ENCODE measurements around the gene UBE4B.
A peak's percentile ranks its signal among the peaks of the same experiment; 100 is the strongest.
"Not testable (repeated sequence)": the region's sequence is repeated elsewhere in the genome, so short reads cannot be mapped to it uniquely, and the experiment has no call there.

Gene UBE4B

DNA sequence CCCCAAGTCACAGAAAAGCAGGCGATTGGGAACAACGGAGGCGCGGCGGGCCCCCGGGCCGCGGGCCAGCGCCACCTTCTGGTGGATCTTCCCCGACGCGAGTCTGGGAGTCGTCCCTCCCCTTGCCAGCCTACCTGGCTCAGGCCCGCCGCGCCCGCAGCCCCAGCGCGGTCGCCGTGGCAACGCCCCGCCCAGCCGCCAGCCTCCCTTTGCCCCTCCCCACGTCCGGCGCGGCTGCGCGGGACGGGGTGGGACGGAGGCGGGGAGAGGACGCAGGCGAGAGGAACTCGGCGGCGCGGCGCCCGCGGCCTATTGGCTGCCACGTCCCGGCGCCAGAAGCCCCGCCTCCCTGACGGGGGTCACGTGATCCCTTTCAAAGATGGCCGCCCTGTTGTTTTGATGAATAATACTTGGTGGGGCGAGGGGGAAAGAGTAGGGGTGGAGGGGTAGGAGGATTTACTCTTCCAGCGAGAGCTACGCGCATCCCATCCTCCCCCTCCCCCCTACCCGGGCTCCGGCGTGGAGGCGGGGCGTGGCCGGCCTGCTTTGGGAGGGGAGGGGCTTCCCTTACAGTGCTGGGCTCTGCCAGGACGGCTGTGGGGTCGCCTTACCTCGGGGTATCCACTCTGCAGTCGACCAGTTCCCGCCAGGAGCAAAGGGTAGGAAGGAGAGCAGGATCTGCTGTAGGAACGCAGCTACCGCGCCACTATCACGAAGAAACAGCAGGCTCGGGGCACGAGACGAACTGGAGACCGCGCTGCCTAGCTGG, at the start of gene UBE4B:
Gene UBE4B, plus strand, starts transcription at position 369 of the 769 bp plus-strand sequence. CDS start 713 bp downstream, outside the sequence.
- DNase-seq: peak; percentile 98

- DNase-seq: no peak
These were observed 48.5 kb upstream of the UBE4B start for GRCh38 chr1:9984253-9984652.

DNA sequence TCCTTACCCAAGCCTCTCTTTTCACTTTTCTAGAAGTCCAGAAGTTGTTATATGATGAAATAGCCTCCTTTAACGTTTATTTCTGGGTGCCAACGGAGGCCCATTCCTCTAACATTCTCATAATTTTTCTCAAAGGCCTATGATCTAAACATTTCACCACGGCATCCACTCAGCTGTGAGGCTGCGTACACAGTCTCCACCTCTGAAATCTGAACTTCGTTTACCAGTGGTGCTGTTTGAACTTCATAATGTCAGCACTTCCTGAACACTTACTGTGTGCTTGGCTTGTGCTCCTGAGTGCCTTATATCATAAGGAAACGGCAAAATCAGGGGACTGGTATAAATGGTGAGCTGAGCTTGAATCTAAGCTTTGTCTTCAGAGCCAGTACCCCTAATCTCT, 47.8 kb upstream of the UBE4B start:
- no peak for DNase-seq

GRCh38 chr1:9989773-9990172, 43.0 kb upstream of the UBE4B start:
- DNase-seq: no peak

DNA sequence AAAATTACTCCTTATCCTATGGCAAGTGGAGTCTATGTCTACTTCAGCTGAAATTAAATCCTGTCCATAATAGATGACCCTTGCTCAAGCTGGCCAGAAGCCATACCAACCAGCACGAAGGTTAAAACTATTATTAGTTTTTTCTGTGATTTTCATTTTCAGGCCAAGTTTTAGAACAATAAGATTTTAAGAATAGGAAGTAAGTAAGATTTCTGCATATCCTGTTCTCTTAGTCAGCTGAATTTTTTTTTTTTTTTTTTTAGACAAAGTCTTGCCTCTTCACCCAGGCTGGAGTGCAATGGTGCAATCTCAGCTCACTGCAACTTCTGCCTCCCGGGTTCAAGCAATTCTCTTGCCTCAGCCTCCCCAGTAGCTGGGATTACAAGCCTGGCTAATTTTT, 41.8 kb upstream of the UBE4B start:
- DNase-seq: no peak

DNA sequence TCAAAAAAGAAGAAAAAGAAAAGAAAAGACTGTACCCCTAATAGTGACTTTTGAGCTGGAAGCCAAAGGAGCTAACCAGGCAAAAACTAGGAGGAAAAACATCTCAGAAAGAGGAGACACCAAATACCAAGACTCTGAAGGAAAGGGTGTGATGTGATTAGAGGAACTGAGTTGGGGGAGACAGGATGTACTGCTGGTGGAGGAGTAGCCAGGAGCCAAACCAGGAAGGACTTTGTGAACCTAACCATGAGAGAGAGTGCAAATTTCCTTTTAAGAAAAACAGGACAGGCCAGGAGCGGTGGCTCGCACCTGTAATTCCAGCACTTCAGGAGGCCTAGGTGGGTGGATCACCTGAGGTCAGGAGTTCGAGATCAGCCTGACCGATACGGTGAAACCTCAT, 39.8 kb upstream of the UBE4B start:
- DNase-seq: no peak

DNA sequence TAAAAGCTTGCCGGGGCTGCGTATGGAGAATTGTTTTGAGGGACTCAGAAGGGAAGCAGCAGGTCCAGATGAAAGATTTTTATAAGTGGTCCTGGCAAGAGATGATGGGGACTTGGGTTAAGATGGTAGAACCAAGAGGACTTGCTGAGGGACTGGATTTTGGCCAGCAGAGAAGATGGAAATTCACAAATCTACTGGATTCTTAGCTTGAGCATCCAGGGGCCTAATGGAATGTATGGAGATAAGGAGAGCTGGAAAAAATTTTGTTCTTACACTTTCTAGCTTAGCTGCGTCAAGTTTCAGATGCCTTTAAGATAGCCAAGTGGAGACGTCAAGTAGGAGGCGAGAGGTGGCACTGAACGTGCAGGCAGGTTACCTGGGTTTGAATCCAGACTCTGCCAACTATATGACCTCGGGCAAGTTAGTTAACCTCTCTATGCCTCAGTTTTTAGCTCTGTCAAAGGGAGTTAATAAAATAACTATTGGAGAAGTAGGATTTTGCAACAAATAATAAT, 39.1 kb upstream of the UBE4B start:
- no peak for DNase-seq

DNA sequence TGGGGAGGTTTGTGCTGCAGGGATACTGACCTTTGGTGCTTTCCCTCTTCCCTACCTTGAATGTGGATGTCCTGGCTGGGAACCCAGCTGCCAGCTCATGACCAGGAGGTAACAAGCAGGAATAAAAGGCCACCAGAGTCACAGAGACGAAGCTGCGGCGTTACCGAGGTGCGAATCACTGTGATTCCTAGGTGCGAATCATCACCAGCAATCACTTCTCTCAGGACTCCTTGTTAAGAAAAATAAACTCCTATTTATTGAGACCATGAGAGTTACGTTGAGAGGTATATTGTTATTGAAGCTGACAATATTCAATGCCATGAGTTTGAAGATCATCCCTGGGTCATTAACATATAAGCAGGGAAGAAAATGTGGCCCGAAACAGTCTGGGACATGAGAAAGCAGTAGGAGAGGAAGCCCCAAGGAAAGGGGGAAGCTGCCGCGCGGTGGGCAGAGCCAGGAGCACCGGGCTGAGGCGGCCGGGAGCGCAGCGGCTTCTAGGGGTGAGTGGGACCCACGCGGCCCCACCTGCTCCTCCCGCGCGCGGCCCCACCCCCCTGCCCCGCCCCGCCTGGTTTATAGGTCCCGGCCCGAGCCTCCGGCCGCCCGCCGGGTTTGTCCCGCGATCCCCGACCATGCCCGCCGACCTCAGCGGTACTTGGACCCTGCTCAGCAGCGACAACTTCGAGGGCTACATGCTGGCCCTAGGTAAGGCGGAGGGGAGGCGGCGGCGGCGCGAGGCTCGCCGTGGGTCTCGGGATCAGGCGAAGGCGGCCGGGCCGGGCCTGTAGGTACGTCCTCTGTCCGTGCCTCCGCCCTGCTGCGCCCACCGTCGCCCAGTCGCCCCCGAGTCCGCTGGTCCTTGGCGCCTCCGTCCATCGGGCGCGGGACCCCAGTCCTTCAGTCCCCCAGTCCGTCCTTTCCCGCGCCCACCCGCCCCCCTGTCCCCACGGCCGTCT, 35.9 kb upstream of the UBE4B start, which contains the start of gene RBP7:
Gene RBP7, plus strand, starts transcription at position 605 of the 959 bp plus-strand sequence. Its CDS starts 31 bp downstream, at position 636.
- peak; percentile 6 to 9 for DNase-seq

- no peak for DNase-seq
These were observed 31.6 kb upstream of the UBE4B start for GRCh38 chr1:10001016-10001665.

- not testable (repeated sequence) for DNase-seq
These were observed 27.5 kb upstream of the UBE4B start for GRCh38 chr1:10005248-10005647.

- DNase-seq: no peak
These were observed 25.6 kb upstream of the UBE4B start for GRCh38 chr1:10007169-10007568.

DNA sequence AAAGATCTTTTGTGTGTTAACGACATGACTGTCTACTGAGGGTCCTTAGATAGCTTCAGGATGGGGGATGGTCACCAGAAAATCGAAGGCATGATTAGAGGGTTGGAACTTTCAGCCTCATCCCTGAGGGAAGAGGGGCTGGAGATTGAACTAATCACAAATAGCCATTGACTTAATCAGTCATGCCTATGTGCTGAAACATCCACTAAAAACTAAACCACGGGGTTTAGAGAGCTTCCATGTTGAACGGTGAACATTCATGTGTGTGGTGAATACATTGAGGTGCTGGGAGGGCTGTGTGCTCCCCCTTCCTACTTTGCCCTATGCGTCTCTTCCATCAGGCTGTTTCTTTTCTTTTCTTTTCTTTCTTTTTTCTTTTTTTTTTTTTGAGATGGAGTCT, 18.7 kb upstream of the UBE4B start:
- DNase-seq: no peak

DNA sequence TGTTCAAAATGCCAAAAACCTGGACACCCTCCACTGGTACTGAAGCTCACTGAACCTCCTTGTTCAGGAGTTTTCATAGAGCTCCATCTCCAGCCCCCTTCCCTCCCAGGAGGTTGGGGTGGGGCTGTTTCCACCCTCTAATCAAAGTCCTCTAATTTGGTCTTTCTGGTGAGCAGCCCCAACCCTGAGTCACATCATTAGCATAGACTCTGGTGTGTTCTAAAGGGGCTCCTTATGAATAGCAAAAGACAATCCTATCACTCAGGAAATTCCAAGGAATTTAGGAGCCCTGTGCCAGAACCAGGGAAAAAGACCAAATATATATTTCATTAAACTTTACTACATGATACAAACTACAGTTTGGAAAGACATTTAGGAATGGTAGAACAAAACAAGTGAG, 13.2 kb upstream of the UBE4B start:
- no peak for DNase-seq

DNA sequence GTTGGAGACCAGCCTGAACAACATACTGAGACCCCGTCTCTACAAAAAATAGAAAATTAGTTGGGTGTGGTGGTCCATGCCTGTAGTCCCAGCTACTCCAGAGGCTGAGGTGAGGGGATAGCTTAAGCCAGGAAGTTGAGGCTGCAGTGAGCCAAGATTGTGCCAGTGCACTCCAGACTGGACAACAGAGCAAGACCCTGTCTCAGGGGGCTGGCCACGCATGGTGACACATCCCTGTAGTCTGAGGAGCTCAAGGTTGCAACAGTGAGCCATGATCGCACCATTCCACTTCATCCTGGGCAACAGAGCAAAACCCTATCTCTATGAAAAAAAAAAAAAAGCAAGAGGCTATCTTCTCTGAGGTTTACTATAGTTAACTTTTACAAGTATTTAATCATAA, 12.7 kb upstream of the UBE4B start:
- DNase-seq: no peak

DNA sequence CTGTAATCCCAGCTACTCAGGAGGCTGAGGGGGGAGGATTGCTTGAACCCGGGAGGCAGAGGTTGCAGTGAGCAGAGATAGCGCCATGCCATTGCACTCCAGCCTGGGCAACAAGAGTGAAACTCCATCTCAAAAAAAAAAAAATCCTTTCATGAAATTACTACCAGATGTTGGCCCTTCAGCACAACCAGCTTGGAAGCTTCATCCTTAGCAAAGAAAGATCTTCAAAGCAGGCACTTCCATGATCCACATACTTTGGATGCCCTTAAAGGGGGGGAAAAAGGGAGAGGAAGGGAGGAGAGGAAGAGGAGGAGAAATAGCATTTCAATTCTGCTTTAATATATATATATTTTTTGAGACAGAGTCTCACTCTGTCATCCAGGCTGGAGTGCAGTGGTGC, 12.1 kb upstream of the UBE4B start:
- DNase-seq: not testable (repeated sequence)

- DNase-seq: not testable (repeated sequence)
These were observed 10.8 kb upstream of the UBE4B start for GRCh38 chr1:10021992-10022391.

DNA sequence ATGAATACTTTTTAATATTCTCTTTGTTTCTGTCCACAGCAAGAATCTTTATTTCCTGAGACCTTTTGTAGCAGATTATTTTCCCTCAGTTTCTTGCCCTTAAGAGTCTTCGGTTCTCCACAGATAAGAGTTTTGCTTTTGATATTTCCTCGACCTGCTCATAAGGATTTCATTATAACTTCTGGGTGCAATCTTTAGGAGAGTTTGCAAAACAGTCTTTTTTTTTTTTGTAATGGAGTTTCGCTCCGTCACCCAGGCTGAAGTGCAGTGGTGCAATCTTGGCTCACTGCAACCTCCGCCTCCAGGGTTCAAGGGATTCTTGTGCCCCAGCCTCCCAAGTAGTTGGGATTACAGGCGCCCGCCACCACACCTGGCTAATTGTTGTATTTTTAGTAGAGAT, 10.1 kb upstream of the UBE4B start:
- DNase-seq: no peak

GRCh38 chr1:10025354-10025753, 7.4 kb upstream of the UBE4B start:
- DNase-seq: no peak

DNA sequence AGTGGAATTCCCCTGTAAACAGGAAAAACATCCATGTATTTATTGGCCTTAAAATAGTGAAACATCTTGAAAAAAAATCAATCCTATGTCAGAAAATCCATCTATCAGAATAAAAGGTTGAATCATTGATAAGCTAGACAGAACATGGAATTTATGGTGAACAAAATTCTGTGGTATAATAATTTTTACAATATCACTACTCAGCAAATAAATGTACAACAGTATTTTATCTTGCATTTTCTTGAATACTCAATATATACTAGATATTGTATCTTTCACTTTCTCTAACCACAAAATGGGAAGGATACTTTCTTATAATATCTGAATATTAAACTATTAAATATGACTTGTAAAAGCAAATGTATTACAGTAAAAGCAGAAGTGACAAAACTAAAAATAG, 5.7 kb upstream of the UBE4B start:
- no peak for DNase-seq

DNA sequence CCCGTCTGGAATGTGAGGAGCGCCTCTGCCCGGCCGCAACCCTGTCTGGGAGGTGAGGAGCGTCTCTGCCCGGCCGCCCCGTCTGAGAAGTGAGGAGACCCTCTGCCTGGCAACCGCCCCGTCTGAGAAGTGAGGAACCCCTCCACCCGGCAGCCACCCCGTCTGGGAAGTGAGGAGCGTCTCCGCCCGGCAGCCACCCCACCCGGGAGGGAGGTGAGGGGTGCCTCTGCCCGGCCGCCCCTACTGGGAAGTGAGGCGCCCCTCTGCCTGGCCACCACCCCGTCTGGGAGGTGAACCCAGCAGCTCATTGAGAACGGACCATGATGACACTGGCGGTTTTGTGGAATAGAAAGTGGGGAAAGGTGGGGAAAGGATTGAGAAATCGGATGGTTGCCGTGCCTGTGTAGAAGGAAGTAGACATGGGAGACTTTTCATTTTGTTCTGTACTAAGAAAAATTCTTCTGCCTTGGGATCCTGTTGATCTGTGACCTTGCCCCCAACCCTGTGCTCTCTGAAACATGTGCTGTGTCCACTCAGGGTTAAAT, 3.7 kb upstream of the UBE4B start:
- not testable (repeated sequence) for DNase-seq

DNA sequence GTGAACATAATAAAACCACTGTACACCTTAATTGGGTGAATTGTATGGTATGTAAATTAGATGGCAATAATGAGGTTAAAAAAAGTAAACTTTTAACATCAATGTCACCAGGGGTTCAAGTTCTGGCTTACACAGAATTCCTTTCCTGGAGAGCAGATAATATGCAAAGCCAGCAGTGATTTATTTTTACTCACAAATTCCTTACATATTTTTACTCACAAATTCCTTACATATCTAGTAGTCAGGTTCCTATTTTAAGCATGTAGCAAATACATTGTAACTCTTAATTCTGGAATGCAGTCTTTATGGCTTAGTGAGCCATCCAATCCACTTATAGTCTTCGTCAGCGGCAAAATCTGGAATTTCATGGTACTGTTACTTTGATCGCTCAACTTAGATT, 1.3 kb upstream of the UBE4B start:
- no peak for DNase-seq

- DNase-seq: peak; percentile 20 to 39
These were observed 644 bp downstream of the UBE4B start for GRCh38 chr1:10033359-10033845.

DNA sequence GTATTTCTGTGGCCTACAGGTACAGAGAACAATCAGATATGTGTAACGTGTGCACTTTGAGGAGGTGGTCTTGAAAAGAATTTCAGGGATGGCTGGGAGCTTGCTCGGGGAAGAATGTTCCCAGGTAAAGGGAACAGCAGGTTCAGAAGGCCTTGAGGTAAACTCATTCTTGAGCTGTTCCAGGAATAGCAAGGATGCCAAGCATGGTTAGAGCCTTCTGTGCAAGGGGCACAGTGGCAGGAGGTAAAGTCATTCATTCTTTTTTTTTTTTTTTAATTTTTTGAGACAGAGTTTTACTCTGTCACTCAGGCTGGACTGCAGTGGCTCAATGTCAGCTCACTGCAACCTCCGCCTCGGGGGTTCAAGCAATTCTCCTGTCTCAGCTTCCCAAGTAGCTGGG, 10.0 kb downstream of the UBE4B start:
- DNase-seq: no peak
